ENCODE measurements around the gene CCDC9B.

GRCh38 chr15:40369474-40369869, 28.7 kb upstream of the CCDC9B start:
- TF ChIP-seq CTCF (IDR thresholded peaks at IDR 0.05) (no peak), ZFX (IDR thresholded peaks at IDR 0.05; ENCODE audit: borderline replicate concordance) (no peak)

Measured in 22Rv1 (cell line).